GM12874 (cell line): ENCODE measurements around the gene EIF5B.

Source experiments
- TF ChIP-seq, protein P1 (sequence below): IDR thresholded peaks from 2 replicates; pipeline ENCODE4 v1.5.1; 2011; ENCODE audit warnings: low read depth, mild to moderate bottlenecking, control low read depth, low read length, moderate library complexity; ENCODE audit not compliant: insufficient read depth

Gene EIF5B

GRCh38 chr2:99448556-99448955 lies 111.4 kb downstream of the EIF5B start:
- TF ChIP-seq, protein P1, sequence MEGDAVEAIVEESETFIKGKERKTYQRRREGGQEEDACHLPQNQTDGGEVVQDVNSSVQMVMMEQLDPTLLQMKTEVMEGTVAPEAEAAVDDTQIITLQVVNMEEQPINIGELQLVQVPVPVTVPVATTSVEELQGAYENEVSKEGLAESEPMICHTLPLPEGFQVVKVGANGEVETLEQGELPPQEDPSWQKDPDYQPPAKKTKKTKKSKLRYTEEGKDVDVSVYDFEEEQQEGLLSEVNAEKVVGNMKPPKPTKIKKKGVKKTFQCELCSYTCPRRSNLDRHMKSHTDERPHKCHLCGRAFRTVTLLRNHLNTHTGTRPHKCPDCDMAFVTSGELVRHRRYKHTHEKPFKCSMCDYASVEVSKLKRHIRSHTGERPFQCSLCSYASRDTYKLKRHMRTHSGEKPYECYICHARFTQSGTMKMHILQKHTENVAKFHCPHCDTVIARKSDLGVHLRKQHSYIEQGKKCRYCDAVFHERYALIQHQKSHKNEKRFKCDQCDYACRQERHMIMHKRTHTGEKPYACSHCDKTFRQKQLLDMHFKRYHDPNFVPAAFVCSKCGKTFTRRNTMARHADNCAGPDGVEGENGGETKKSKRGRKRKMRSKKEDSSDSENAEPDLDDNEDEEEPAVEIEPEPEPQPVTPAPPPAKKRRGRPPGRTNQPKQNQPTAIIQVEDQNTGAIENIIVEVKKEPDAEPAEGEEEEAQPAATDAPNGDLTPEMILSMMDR = no peak

GRCh38 chr2:99450199-99450598 lies 113.0 kb downstream of the EIF5B start:
- TF ChIP-seq, protein P1 = no peak
